Kidney (tissue), 14 donors: ENCODE results near the gene SETD4. TPM values are rescaled to one million over a fixed set of nuclear protein-coding genes. Genes with fewer than 3 reads are reported as not detected.

Source experiments
- DNase-seq, 5 donors: peaks; one replicate each; pipeline ENCODE4 v3.0.0-alpha.2; 2013 to 2020
- FAIRE-seq: peaks from 2 replicates; lab custom pipeline; 2012; peaks lifted over from hg19 to GRCh38; lab: Jason Lieb, UNC
- H3K27ac ChIP-seq, 2 donors: one replicate each; pipeline ENCODE4 v1.7.0; 2013; ENCODE audit warnings: low read depth in 2 of 2, low read length in 2 of 2, inconsistent platforms in 1 of 2
- H3K27me3 ChIP-seq: one replicate; pipeline ENCODE4 v1.7.1; 2013; ENCODE audit warnings: low read length, inconsistent platforms; ENCODE audit not compliant: control insufficient read depth, insufficient read depth
- H3K36me3 ChIP-seq, 3 donors: one replicate each; pipeline versions ENCODE4 v1.7.0 to v1.7.1; 2013; ENCODE audit warnings: low read length in 3 of 3, control low read depth in 1 of 3, inconsistent platforms in 1 of 3; ENCODE audit not compliant: insufficient read depth in 3 of 3, control insufficient read depth in 2 of 3
- H3K4me1 ChIP-seq, 3 donors: one replicate each; pipeline versions ENCODE4 v1.7.0 to v1.7.1; 2013; ENCODE audit warnings: low read length in 3 of 3, inconsistent platforms in 1 of 3, low read depth in 1 of 3; ENCODE audit not compliant: control insufficient read depth in 2 of 3, insufficient read depth in 2 of 3
- H3K4me3 ChIP-seq, 3 donors: one replicate each; pipeline versions ENCODE4 v1.7.0 to v1.8.1; 2013; ENCODE audit warnings: low read length in 3 of 3, control low read depth in 1 of 3, inconsistent platforms in 1 of 3
- H3K9ac ChIP-seq, 3 donors: one replicate each; pipeline versions ENCODE4 v1.7.0 to v1.7.1; 2013; ENCODE audit warnings: low read length in 3 of 3, control low read depth in 1 of 3, inconsistent platforms in 1 of 3
- H3K9me3 ChIP-seq, 3 donors: one replicate each; pipeline versions ENCODE4 v1.7.0 to v1.7.1; 2013; ENCODE audit warnings: low read length in 3 of 3, control low read depth in 1 of 3, inconsistent platforms in 1 of 3; ENCODE audit not compliant: control insufficient read depth in 2 of 3, insufficient read depth in 1 of 3
- intact Hi-C: fragments of 100-400 bp; cut with DNase I; formaldehyde crosslinking; loops from one replicate; pipeline ENCODE4 v1.11.1; 2022
- polyA plus RNA-seq: library from polyadenylated mRNA; stranded (reverse); fragments of 350-450 nt; fragmentation: Illumina TruSeq; extraction: RNeasy Lipid Tissue Mini Kit (QIAGEN cat#74804); gene quantifications from one replicate; pipeline ENCODE4 v1.2.3, GENCODE V29; 2014; ENCODE audit warnings: low read depth, low replicate concordance; ENCODE audit not compliant: insufficient read depth
- total RNA-seq: library from RNA; stranded (reverse); fragmentation: NEBNext Ultra II Directional; extraction: Animal tissue kit (Norgen Biotek cat#: 25700); gene quantifications from one replicate; pipeline ENCODE4 v1.2.1, GENCODE V29; 2021
- TF ChIP-seq, protein P1 (sequence below): IDR thresholded peaks from 3 replicates; pipeline ENCODE4 v1.5.1; 2012; ENCODE audit warnings: mild to moderate bottlenecking, moderate library complexity, borderline replicate concordance; ENCODE audit not compliant: insufficient read depth; ENCODE audit errors: extremely low read depth
- donor health status: control.
- donor health status: control.
- donor health status: control.
- donor health status: control.
- donor health status: control.
- donor health status: DM: yes; HTN: yes; CAD: no.
- donor health status: Normal renal cell carcinoma (clear cell type).

SETD4 gene
- total and polyA plus RNA-seq, 2 donors from 2014 or later = 14.2 to 22.5 TPM

DNA sequence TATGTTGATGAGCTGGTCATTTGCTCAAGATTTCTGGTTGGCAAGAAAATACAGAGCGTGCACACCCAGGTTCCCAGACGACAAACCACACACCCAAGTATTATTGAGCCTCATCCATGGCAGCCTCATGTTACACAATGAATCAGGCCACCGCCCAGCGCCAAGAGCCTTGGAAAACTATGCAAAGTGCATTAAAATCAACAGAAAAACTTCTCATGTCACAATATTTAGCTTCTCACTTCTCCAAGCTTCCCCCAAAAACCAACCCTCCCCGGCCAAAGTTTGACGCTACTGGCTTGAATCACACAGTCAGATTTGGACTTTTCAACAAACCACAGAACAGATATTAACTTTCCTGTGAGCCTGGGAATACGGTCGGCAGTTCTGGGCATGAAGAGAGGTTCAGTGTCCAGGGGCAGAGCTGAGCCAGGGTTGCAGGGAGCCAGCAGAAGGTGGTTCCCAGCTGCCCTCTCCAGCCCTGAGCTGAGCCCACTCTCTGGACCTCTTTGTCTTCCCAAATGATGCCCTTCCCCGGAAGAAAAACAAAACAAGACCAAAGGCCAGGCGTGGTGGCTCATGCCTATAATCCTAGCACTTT is 71.1 kb downstream of the SETD4 start:
- Histone ChIP-seq H3K9ac (no peak overlapping the region), H3K27ac (no peak overlapping the region), H3K4me1 (no peaks in the 10 kb centered on the region), H3K9me3 (no peaks in the 10 kb centered on the region), H3K27me3 (no peaks in the 10 kb centered on the region), H3K36me3 (no peaks in the 10 kb centered on the region), H3K4me3 (no peak overlapping the region)
- DNase-seq (no peak), FAIRE-seq (no peak)
- TF ChIP-seq, protein P1, sequence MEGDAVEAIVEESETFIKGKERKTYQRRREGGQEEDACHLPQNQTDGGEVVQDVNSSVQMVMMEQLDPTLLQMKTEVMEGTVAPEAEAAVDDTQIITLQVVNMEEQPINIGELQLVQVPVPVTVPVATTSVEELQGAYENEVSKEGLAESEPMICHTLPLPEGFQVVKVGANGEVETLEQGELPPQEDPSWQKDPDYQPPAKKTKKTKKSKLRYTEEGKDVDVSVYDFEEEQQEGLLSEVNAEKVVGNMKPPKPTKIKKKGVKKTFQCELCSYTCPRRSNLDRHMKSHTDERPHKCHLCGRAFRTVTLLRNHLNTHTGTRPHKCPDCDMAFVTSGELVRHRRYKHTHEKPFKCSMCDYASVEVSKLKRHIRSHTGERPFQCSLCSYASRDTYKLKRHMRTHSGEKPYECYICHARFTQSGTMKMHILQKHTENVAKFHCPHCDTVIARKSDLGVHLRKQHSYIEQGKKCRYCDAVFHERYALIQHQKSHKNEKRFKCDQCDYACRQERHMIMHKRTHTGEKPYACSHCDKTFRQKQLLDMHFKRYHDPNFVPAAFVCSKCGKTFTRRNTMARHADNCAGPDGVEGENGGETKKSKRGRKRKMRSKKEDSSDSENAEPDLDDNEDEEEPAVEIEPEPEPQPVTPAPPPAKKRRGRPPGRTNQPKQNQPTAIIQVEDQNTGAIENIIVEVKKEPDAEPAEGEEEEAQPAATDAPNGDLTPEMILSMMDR = no peak
- intact Hi-C loops = no loop called here

DNA sequence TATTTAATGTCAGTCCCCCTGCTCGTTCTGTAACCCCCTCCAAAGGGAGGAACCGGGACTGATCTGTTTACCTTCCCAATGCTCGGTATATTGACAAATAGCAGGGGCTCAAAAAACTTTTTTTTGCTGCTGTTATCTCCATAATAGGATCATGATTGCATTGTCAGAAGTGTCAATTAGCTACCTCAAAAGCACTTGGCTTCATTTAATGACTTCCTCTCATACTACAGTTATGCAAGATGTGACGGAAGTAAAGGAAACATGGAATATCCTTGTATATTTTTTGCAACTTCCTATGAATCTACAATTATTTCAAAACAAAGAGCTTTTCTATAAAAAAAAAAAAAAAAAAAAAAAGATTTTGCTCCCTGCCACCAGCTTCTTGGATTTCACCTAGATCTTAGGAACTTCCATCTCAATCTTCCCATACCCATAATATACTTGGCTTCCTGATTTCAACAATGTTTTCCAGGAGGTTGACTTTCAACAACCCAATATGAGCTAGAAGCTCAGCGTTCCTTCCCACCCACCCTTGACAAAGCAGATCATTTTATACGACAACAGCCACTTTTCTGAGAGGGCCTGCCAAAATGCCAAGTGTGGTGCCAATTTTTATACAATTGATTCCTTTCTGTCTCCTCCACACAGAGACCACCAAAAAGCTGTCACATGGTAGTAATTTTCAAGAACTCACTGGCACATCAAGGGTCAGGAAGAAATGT is 71.7 kb downstream of the SETD4 start:
- Histone ChIP-seq H3K9ac (no peak overlapping the region), H3K27ac (no peak overlapping the region), H3K27me3 (no peaks in the 10 kb centered on the region), H3K4me3 (no peak overlapping the region), H3K9me3 (peaks cover 0 to 2% (median 0%) of the 10 kb centered on the region in 3 donors), H3K36me3 (no peaks in the 10 kb centered on the region), H3K4me1 (no peaks in the 10 kb centered on the region)
- TF ChIP-seq, protein P1 = no peak
- intact Hi-C loops = no loop called here
- no peak for DNase-seq
- no peak for FAIRE-seq

DNA sequence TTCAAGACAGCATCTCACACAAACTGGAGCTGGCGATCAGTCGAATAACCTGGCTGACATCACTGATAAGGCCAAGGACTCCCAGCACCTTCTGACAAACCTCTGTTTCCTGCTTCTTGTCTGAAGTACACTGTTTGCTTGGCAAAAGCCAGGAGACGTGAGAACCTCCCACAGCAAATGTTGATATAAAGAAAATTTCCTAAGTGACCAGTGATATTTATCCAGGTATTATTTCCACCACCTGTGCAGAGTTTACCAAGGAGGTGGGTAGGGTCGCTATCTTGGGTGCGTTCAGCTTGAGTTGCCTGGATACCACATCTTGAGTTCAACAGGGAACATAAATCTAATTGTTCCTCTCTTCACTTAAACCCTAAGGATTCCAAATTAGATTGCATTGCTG is 72.9 kb downstream of the SETD4 start:
- Histone ChIP-seq H3K27me3 (no peaks in the 10 kb centered on the region), H3K4me1 (no peaks in the 10 kb centered on the region), H3K4me3 (no peak overlapping the region), H3K9ac (no peak overlapping the region), H3K36me3 (no peaks in the 10 kb centered on the region), H3K27ac (no peak overlapping the region), H3K9me3 (peaks cover 0 to 4% (median 0%) of the 10 kb centered on the region in 3 donors)
- TF ChIP-seq, protein P1 = no peak
- DNase-seq = no peak
- intact Hi-C loops = no loop called here
- FAIRE-seq = no peak
